Activated CD8-positive, alpha-beta memory T cell treated with anti-CD3 and anti-CD28 coated beads, Interleukin-2, amount 50 U/mL, for 1 hour (primary cell): Measurements from ENCODE around the gene BAHCC1.
"Not testable (repeated sequence)": the region's sequence is repeated elsewhere in the genome, so short reads cannot be mapped to it uniquely, and the experiment has no call there.

Source experiments
- DNase-seq: peaks from one replicate; pipeline ENCODE4 v3.0.0-alpha.2; 2020; ENCODE audit errors: extremely low read depth

Gene BAHCC1

DNA sequence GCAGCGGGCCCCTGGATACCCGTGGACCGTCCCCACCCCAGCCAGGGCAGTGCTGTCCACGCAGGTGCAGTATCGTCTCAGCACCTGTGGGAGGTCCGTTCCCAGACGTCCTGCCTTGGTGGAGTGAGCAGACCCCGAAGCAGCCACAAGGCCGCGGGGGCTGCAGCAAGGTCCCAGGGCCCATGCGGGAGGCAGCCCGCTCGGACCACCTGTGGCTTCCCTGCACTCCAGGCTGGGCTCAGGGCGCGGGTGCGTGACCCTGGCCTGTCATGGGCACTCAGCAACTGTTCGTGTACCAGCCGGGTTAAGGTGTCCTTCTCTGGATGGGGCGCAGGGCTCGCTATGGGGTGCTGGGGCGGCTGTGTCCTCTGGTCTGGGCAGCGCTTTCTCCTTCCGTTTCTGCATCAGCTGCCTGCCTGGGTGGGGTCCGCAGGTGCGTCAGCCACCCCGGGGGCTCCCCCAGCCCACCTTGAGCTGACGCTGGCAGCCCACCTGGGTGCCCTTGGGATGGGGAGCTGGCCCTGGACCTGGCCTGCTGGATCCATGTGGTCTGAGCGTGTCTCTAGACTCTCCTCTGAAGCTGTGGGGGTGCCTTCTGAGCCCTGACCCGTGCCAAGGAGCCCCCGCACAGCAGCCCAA lies 18.4 kb downstream of the BAHCC1 start:
- DNase-seq = no peak

GRCh38 chr17:81414756-81415516 lies 19.7 kb downstream of the BAHCC1 start:
- no peak for DNase-seq

- DNase-seq = no peak
Measured at GRCh38 chr17:81415681-81416080, 20.4 kb downstream of the BAHCC1 start.

- DNase-seq = no peak
Measured at GRCh38 chr17:81416612-81417011, 21.4 kb downstream of the BAHCC1 start.

DNA sequence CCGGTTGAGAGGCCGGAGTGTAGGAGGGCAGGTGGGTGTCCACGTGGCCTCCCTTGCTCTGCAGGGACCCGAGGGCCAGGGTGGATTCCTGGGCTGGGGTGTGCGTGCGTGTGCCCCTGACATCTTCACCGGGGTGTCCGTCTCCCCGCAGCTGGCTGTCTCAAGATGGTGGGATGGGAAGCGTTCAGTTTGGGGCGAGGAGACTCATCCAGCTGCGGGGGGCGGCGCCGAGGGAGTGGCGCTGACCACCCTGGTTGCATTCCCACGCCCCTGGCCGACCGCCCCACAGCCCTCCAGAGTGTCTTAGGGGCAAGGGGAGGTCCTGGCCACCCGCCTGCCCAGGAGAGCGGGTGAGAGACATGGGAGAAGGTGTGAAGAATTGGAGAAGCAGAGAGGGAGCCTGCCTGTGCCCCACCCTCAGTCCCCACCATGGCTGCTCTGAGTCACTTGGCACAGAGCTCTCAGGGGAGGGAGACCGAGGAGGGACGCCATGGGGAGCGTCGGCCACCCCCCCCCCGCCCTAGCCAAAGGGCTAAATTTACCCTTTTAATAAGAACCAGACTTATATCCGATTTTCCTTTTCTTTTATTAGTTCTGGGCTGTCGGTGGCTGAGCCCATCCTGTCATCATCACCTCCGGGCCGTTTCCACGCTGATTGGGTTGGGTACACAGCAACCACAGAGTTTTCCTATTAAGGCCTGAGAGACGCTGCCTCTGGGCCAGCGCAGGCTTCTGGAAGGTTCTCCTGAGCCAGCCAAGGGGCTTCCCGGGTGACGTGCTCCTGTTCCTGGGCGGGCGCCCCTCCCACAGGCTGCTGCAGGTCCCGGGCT lies 22.0 kb downstream of the BAHCC1 start:
- no peak for DNase-seq

DNA sequence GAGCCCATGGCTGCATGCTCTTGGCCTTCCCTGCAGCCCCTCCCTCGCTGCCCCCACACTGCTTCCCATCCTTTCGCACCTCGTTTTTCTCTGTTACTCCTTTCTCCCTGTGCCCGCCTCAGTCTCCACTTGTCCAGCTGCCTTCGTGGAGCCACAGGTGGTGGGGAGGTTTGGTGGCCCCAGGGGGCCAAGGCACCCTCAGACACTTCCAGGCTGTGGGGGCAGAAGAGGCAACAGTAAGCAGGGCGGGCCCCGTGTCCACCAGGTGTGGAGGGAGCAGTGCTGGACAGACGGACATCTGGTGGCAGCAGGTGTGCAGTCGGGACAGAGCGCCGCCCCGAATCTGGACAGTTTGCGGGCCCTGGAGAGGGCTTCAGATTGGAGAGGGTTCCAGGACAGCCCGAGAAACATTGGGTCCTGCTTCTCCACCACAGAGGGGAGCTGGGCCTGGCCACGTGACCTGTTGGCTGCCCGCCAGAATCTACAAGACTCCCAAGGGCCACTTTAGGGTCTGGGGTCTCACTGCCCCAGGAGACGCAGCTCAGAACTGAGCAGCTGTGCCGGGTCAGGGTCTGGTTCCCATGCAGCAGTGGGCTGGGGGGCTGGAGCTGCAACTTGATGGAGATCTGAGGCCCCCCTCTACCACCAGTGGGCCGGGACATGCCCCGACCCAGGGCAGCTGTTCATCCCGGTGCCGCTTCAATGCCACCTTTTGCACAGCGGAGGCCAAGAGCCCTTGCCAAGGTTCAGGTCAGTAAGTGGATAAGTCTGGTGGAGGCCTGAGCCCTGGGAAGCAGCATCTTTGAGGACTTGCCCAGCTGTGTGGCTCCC lies 22.8 kb downstream of the BAHCC1 start:
- no peak for DNase-seq

DNA sequence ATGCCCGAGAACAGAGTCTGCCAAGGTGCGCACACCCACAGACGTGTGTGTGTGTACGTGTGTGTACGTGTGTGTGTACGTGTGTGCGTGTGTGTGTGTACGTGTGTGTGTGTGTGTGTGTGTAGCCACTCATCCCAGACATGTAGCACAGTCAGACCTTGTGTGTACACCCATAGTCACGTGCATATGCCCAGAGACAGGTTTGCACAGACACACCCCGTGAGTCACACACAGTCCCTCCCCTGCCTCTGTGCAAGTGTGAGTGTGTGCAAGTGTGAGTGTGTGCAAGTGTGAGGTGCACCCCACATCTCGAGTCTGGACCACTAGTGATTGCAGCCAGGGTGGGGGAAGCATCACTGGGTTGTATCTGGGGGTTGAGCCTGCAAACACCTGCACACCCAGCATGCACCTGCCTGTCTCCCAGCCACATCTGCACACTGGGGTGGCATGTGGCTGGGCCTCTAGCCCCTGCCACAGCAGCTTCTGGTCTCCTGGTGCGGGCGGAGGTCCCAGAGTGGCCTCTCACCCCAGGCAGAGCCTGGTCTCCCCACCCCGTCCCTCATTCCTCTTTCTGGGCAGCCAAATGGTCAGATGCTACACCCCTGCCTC lies 23.6 kb downstream of the BAHCC1 start:
- DNase-seq = no peak

DNA sequence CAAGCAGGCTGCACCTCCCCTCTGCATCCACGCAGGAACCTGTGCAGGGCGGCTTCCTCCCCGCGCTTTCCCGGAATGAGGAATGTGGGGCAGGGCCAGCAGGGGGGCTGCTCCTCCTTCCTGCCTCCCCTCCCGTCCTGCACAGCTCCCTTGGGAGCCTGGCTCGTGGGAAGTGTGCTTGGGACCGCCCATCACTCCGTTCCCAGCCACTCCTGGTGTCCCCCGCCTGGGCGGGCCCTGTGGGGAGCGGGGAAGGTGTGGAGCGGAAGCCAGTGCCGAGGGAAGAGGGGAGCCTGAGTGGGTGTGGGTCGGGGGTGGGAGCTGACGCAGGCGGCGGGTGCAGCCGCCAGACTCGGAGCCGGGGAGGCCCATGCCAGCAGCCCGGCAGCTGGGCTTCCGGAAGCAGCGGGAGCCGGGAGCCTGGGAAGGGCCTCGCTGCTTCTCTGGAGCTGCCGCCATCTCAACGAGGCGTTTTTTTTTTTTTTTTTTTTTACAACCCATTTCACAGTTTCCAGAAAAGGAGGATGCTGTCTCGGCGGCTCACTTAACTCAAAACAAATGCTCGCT lies 24.1 kb downstream of the BAHCC1 start:
- no peak for DNase-seq

DNA sequence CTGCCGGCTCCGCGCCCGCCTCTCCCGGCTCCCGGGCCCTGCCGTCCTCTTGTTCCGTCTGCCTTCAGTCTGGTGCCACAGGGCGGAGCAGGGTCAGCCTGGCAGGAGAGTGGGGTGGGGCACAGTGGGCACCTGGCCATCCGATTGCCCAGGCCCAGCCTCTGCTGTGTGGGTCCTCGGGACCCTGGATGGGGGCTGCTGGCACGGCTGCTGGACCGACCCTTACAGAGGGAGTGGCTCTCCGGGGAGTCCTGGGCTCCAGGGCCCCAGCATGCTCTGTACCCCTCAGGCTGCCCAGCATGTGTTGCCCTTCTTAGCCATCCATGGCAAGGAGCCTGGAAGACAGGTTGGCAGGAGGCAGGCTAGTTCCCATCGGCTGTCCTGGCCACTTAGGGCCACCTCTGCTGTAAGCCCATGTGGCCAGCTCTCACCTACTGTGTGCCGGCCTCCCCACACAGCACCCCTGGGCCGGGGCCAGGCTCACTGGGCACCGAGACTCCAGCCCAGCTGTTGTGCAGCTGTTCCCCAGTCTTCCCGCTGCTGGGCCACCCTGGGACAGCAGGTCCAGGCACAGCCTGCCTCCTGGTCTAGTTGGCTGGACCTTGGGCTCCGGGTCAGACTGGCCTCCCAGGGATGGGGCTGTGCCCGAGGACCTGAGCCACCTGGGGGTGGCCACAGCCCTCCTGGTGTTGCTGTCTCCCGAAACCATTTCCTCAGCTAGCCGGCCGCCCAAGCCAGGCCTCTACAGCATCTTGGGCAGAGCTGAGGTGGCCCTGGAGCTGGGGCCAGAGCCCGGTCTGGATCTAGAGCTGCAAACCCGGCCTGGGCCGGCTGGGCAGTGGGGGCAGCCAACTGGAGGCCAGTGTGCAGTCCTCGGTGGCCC lies 24.9 kb downstream of the BAHCC1 start:
- DNase-seq = no peak

GRCh38 chr17:81420769-81421462 lies 25.7 kb downstream of the BAHCC1 start:
- DNase-seq = no peak

DNA sequence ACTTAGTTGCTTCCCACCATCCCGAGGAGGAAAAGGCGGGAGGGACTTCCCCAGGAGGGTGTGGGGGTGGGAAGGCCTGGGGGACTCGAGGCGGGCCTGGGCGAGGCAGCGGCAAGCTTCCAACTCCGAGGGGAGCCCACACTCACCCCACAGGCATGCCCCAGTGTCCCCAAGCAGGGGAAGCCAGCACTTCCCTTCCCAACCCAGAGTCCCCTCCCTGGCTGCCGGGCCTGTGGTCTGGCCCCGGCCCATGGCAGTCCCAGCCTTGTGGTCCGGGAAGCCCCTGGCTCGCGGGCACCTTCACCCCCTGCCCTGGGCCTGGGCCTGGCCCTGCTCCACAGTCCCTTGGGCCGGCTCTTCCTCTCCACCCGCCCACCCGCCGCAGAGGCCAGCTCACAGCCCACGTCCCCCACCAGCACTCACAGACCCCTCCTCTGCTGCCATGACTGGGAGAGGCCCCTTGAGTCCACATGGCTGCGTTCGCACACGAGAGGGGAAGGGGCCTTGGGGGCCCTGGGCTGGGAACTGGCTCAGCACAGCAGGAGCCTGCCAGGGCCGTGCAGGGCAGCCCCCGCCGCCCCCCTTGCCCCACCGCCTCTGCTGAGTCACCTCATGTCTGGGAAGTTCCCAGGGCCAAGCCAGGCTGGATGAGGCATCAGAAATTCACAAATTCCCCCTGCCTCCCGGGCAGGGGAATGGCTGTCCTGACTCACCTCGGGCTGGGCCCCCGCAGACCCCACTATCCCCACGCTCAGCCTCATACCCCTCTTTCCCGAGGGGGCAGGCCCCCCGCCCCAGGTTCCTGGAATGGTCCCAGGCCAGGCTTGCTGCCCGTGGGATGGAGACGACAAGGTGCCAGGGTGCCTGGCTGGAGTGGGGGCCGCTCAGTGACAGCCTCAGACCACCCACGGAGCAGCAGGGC lies 27.8 kb downstream of the BAHCC1 start:
- no peak for DNase-seq

- DNase-seq = no peak
Measured at GRCh38 chr17:81423698-81424071, 28.4 kb downstream of the BAHCC1 start.

DNA sequence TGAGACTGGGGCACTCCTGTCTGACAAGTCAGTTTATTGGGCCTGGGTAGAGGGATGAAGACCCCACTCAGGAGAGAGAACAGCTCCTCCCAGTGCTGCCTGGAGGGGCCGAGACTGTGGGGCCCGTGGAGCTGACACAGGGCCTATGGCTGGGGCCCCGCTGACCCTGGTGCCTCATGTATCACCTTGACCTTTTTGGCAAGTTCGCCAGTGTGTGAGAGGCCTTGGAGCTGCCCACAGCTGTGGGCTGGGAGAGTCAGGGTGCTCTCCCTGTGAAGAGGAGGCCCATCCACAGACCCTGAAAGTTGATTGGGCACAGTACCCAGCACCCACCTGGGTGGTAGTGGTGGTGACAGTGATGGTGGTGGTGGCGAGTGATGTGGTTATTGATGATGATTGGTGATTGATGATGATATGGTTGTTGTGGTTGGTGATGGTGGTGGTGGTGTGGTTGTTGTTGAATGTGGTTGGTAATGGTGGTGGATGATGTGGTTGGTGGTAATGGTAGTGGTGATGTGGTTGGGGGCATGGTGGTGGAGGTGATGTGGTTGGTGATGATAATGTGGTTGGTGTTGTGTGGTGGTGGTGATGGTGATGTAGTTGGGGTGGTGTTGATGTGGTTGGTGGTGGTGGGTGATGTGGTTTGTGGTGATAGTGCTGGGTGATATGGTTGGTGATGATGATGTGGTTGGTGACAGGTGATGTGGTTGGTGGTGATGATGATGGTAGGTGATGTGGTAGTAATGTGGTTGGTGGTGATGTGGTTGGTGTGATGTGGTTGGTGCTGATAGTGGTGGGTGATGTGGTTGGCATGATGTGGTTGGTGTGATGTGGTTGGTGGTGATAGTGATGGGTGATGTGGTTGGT lies 29.1 kb downstream of the BAHCC1 start:
- no peak for DNase-seq

- DNase-seq = not testable (repeated sequence)
Measured at GRCh38 chr17:81425041-81425440, 29.8 kb downstream of the BAHCC1 start.

GRCh38 chr17:81425716-81426392 lies 30.6 kb downstream of the BAHCC1 start:
- DNase-seq = not testable (repeated sequence)

GRCh38 chr17:81426393-81427172 lies 31.3 kb downstream of the BAHCC1 start:
- DNase-seq = no peak
